H1 (cell line): ENCODE measurements around the gene FSTL4. TPM values are rescaled to one million over a fixed set of nuclear protein-coding genes. Genes with fewer than 3 reads are reported as not detected.

Experiments
- YY1 ChIP-seq: IDR thresholded peaks from 2 replicates; pipeline ENCODE4 v1.6.1; 2011; ENCODE audit warnings: low read depth, mild to moderate bottlenecking, low read length
- polyA plus RNA-seq, 7 experiments: library from polyadenylated mRNA; depleted of rRNA in 3 of 7; stranded (reverse) in 5 of 7; unstranded in 2 of 7; fragments of >200 nt in 5 of 7; fragments of 200-250 nt in 2 of 7; gene quantifications; 1 replicate in 5 of 7; 2 replicates in 1 of 7; 4 replicates in 1 of 7; pipeline versions ENCODE4 v1.2.1 to v1.2.3, GENCODE V29; 2011 to 2013; ENCODE audit warnings: missing spikeins in 2 of 7, mixed read lengths in 2 of 7
- total RNA-seq: library from RNA; stranded (reverse); fragmentation: NEBNext Ultra II Directional; extraction: Animal tissue kit (Norgen Biotek cat#: 25700); gene quantifications from 2 replicates; pipeline ENCODE4 v1.2.1, GENCODE V29; 2021

FSTL4 gene
- total and polyA plus RNA-seq, 2 of the 8 experiments (the other 6 are each of a cell fraction or from before 2014, with no cell fraction given): 3.1 to 4.1 TPM

- TF ChIP-seq YY1: no peak
These were observed 128.8 kb downstream of the FSTL4 start (continued) for GRCh38 chr5:133483406-133484090.
